ENCODE measurements around the gene GPRC5B.

Gene GPRC5B

GRCh38 chr16:19911747-19912454, 27.3 kb upstream of the GPRC5B start:
- Mint-ChIP-seq H3K4me3 (no peak overlapping the region), H3K27me3 (ENCODE audit: low read depth) (peaks cover 16% of the 10 kb centered on the region), H3K36me3 (ENCODE audit: low read depth) (no peaks in the 10 kb centered on the region), H3K4me1 (no peaks in the 10 kb centered on the region), H3K9me3 (no peaks in the 10 kb centered on the region), H3K27ac (no peak overlapping the region)
- no peak for TF ChIP-seq CTCF (IDR thresholded peaks at IDR 0.05; ENCODE audit: unreplicated experiment in 3 of 3)

GRCh38 chr16:19911204-19911603, 26.6 kb upstream of the GPRC5B start:
- no peaks in the 10 kb centered on the region for H3K4me1 Mint-ChIP-seq
- H3K27me3 Mint-ChIP-seq (ENCODE audit: low read depth): peaks cover 19% of the 10 kb centered on the region
- no peaks in the 10 kb centered on the region for H3K36me3 Mint-ChIP-seq (ENCODE audit: low read depth)
- H3K27ac Mint-ChIP-seq: no peak overlapping the region
- no peaks in the 10 kb centered on the region for H3K9me3 Mint-ChIP-seq
- H3K4me3 Mint-ChIP-seq: no peak overlapping the region
- TF ChIP-seq CTCF (IDR thresholded peaks at IDR 0.05; ENCODE audit: unreplicated experiment in 3 of 3): no peak

GRCh38 chr16:19909750-19910322, 25.2 kb upstream of the GPRC5B start:
- H3K9me3 Mint-ChIP-seq: no peaks in the 10 kb centered on the region
- no peaks in the 10 kb centered on the region for H3K36me3 Mint-ChIP-seq (ENCODE audit: low read depth)
- no peak overlapping the region for H3K27ac Mint-ChIP-seq
- H3K4me1 Mint-ChIP-seq: no peaks in the 10 kb centered on the region
- H3K27me3 Mint-ChIP-seq (ENCODE audit: low read depth): peaks cover 15% of the 10 kb centered on the region
- H3K4me3 Mint-ChIP-seq: no peak overlapping the region
- no peak for TF ChIP-seq CTCF (IDR thresholded peaks at IDR 0.05; ENCODE audit: unreplicated experiment in 3 of 3)

GRCh38 chr16:19908921-19909320, 24.3 kb upstream of the GPRC5B start:
- Mint-ChIP-seq H3K27ac (no peak overlapping the region), H3K36me3 (ENCODE audit: low read depth) (no peaks in the 10 kb centered on the region), H3K27me3 (ENCODE audit: low read depth) (peaks cover 15% of the 10 kb centered on the region), H3K4me3 (no peak overlapping the region), H3K4me1 (no peaks in the 10 kb centered on the region), H3K9me3 (no peaks in the 10 kb centered on the region)
- no peak for TF ChIP-seq CTCF (IDR thresholded peaks at IDR 0.05; ENCODE audit: unreplicated experiment in 3 of 3)

GRCh38 chr16:19907161-19907992, 22.7 kb upstream of the GPRC5B start:
- H3K27ac Mint-ChIP-seq: no peak overlapping the region
- H3K4me3 Mint-ChIP-seq: peak overlapping the region in 1 of 3 experiments; percentile 10
- no peaks in the 10 kb centered on the region for H3K4me1 Mint-ChIP-seq
- H3K9me3 Mint-ChIP-seq: no peaks in the 10 kb centered on the region
- H3K36me3 Mint-ChIP-seq (ENCODE audit: low read depth): no peaks in the 10 kb centered on the region
- peak; percentile 96 to 99 (median 97) for TF ChIP-seq CTCF (IDR thresholded peaks at IDR 0.05; ENCODE audit: unreplicated experiment in 3 of 3)
- peaks cover 15% of the 10 kb centered on the region for H3K27me3 Mint-ChIP-seq (ENCODE audit: low read depth)
